ENCODE data around the gene GAL3ST3.

Gene GAL3ST3

DNA sequence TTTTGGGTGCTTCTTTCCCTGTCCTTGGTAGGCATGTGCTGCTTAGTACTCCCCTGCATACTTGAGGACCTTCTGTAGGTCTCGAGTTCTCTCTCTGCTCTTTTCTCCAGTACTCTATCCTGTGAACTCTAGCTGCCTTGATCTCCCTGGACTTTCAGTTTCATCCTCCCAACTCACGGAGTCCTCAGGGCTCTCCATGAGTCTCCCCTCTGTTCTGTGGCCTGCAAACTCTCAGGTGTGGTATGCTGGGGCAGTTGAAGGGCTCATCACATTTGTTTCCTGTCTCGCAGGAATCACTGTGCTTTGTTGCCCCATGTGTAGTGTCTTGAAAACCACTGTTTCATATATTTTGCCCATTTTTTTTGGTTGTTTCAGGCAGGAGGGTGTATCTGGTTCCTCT, 17.8 kb upstream of the GAL3ST3 start:
- Histone ChIP-seq H3K27ac (ENCODE audit: insufficient read depth in 1 of 2, low read depth in 1 of 2, low read length in 2 of 2, poor library complexity in 1 of 2, severe bottlenecking in 2 of 2) (peak overlapping the region in 1 of 2 experiments; percentile 23), H3K4me1 (ENCODE audit: control extremely low read depth in 1 of 4, control insufficient read depth in 4 of 4, insufficient read depth in 4 of 4, low read length in 3 of 4) (peaks cover 22 to 45% (median 33%) of the 10 kb centered on the region in 4 experiments), H3K4me3 (ENCODE audit: control insufficient read depth in 1 of 7, extremely low read depth in 1 of 7, insufficient read depth in 4 of 7, low read depth in 2 of 7, low read length in 6 of 7) (no peak overlapping the region), H3K27me3 (replicated peaks in 2 of 5; ENCODE audit: control insufficient read depth in 4 of 5, insufficient read depth in 5 of 5, low read length in 4 of 5) (no peaks in the 10 kb centered on the region), H3K9me3 (ENCODE audit: control extremely low read depth in 1 of 5, control insufficient read depth in 4 of 5, insufficient read depth in 2 of 5, low read depth in 1 of 5, low read length in 4 of 5) (no peaks in the 10 kb centered on the region), H3K36me3 (ENCODE audit: control insufficient read depth in 4 of 4, insufficient read depth in 4 of 4, low read length in 3 of 4) (peaks cover 14 to 71% (median 50%) of the 10 kb centered on the region in 4 experiments)
- DNase-seq, result no peak
- POLR2A ChIA-PET, result interaction anchor here (1.1 kb wide), 1 partner anchor 60 kb away, joined by 3 read pairs; no protein-coding TSS in a partner anchor
- WGBS (ENCODE audit: insufficient coverage), result 60% methylated on average over 2 of the region's 3 CpGs
- CTCF ChIA-PET, result interaction anchor here (1.0 to 9.5 kb wide), 10 partner anchors 10 to 72 kb away, joined by 3 to 99 read pairs (median 20); partner anchors contain the start of genes BANF1, EIF1AD, GAL3ST3 and SF3B2

DNA sequence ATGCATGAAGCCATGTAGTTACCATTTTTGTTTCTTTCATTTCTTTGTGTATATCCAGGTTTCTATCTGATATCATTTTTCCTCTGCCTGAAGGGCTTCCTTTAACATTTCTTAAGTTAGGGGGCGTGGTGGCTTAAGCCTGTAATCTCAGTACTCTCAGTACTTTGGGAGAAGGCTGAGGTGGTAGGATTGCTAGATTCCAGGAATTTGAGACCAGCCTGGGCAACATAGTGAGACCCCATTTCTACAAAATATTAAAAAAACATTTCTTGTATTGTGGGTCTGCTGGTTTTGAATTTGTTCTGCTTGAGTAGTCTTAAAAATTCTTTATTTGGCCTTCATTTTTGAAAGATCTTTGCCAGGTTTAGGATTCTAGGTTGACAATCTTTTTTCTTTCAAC, 15.6 kb upstream of the GAL3ST3 start:
- Histone ChIP-seq H3K9me3 (ENCODE audit: control extremely low read depth in 1 of 5, control insufficient read depth in 4 of 5, insufficient read depth in 2 of 5, low read depth in 1 of 5, low read length in 4 of 5) (no peaks in the 10 kb centered on the region), H3K4me3 (ENCODE audit: control insufficient read depth in 1 of 7, extremely low read depth in 1 of 7, insufficient read depth in 4 of 7, low read depth in 2 of 7, low read length in 6 of 7) (no peak overlapping the region), H3K4me1 (ENCODE audit: control extremely low read depth in 1 of 4, control insufficient read depth in 4 of 4, insufficient read depth in 4 of 4, low read length in 3 of 4) (peaks cover 17 to 36% (median 23%) of the 10 kb centered on the region in 4 experiments), H3K27ac (ENCODE audit: insufficient read depth in 1 of 2, low read depth in 1 of 2, low read length in 2 of 2, poor library complexity in 1 of 2, severe bottlenecking in 2 of 2) (no peak overlapping the region), H3K36me3 (ENCODE audit: control insufficient read depth in 4 of 4, insufficient read depth in 4 of 4, low read length in 3 of 4) (peaks cover 29 to 93% (median 69%) of the 10 kb centered on the region in 4 experiments), H3K27me3 (replicated peaks in 2 of 5; ENCODE audit: control insufficient read depth in 4 of 5, insufficient read depth in 5 of 5, low read length in 4 of 5) (no peaks in the 10 kb centered on the region)
- no peak for DNase-seq
- ChIA-PET POLR2A (no interaction called here), CTCF (interaction anchor here (1.4 to 9.5 kb wide), 5 partner anchors 12 to 46 kb away, joined by 3 to 99 read pairs (median 4); partner anchors contain the start of genes GAL3ST3 and SF3B2)
- no CpG with 5 or more reads among the region's 1 CpG for WGBS (ENCODE audit: insufficient coverage)

DNA sequence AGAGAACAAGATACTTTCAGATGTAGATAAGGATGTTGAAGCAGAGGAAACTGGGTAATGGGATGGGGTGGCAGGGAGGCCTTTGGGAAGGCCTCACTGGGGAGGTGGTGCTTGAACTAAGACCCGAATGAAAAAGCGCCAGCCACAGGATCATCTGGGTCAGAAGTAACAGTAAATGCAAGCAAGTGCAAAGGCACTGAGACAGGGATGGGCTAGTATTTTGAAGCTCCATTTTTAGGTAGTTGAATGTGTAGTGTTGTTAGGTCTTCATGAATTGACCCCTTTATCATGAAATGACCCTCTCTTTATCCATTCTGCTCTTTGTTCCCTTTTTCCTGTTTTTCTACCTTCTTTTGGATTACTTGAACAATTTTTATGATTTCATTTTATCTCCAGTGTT, 14.9 kb upstream of the GAL3ST3 start:
- peaks cover 30 to 96% (median 76%) of the 10 kb centered on the region in 4 experiments for H3K36me3 ChIP-seq (ENCODE audit: control insufficient read depth in 4 of 4, insufficient read depth in 4 of 4, low read length in 3 of 4)
- POLR2A ChIA-PET, result no interaction called here
- DNase-seq, result no peak
- CTCF ChIA-PET, result interaction anchor here (1.4 to 9.5 kb wide), 7 partner anchors 11 to 71 kb away, joined by 3 to 99 read pairs (median 4); partner anchors contain the start of genes GAL3ST3 and SF3B2
- H3K27me3 ChIP-seq (replicated peaks in 2 of 5; ENCODE audit: control insufficient read depth in 4 of 5, insufficient read depth in 5 of 5, low read length in 4 of 5), result no peaks in the 10 kb centered on the region
- no peaks in the 10 kb centered on the region for H3K9me3 ChIP-seq (ENCODE audit: control extremely low read depth in 1 of 5, control insufficient read depth in 4 of 5, insufficient read depth in 2 of 5, low read depth in 1 of 5, low read length in 4 of 5)
- peaks cover 10 to 29% (median 18%) of the 10 kb centered on the region in 4 experiments for H3K4me1 ChIP-seq (ENCODE audit: control extremely low read depth in 1 of 4, control insufficient read depth in 4 of 4, insufficient read depth in 4 of 4, low read length in 3 of 4)
- H3K27ac ChIP-seq (ENCODE audit: insufficient read depth in 1 of 2, low read depth in 1 of 2, low read length in 2 of 2, poor library complexity in 1 of 2, severe bottlenecking in 2 of 2), result no peak overlapping the region
- H3K4me3 ChIP-seq (ENCODE audit: control insufficient read depth in 1 of 7, extremely low read depth in 1 of 7, insufficient read depth in 4 of 7, low read depth in 2 of 7, low read length in 6 of 7), result no peak overlapping the region
- 100% methylated on average over 2 of the region's 2 CpGs for WGBS (ENCODE audit: insufficient coverage)

DNA sequence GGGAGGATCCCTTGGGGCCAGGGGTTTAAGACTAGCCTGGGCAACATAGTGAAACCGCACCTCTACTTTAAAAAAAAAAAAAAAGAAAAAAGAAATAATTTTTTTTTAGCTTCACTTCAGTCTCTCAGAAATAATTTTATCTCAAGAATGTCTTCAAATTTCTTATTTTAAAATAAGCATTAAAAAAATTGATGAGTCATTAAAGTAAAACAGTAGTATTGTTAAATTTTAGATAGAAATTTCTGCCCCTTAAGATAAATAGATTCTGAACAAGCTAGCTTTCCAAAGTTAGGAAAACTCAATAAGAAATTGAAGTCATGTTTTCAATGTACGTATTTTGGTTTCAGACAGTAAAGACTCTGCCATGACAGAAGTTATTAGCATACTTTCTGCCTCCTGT, 13.4 kb upstream of the GAL3ST3 start:
- ChIA-PET POLR2A (interaction anchor here (1.0 kb wide), 1 partner anchor 12 kb away, joined by 3 read pairs; no protein-coding TSS in a partner anchor), CTCF (interaction anchor here (1.4 to 9.5 kb wide), 4 partner anchors 10 to 54 kb away, joined by 3 to 99 read pairs (median 14); partner anchors contain the start of genes GAL3ST3 and SF3B2)
- H3K27me3 ChIP-seq (replicated peaks in 2 of 5; ENCODE audit: control insufficient read depth in 4 of 5, insufficient read depth in 5 of 5, low read length in 4 of 5), result no peaks in the 10 kb centered on the region
- WGBS (ENCODE audit: insufficient coverage), result 100% methylated on average over 1 of the region's 2 CpGs
- H3K9me3 ChIP-seq (ENCODE audit: control extremely low read depth in 1 of 5, control insufficient read depth in 4 of 5, insufficient read depth in 2 of 5, low read depth in 1 of 5, low read length in 4 of 5), result no peaks in the 10 kb centered on the region
- H3K4me3 ChIP-seq (ENCODE audit: control insufficient read depth in 1 of 7, extremely low read depth in 1 of 7, insufficient read depth in 4 of 7, low read depth in 2 of 7, low read length in 6 of 7), result no peak overlapping the region
- no peak for DNase-seq
- H3K36me3 ChIP-seq (ENCODE audit: control insufficient read depth in 4 of 4, insufficient read depth in 4 of 4, low read length in 3 of 4), result peaks cover 31 to 93% (median 79%) of the 10 kb centered on the region in 4 experiments
- peaks cover 4 to 15% (median 12%) of the 10 kb centered on the region in 4 experiments for H3K4me1 ChIP-seq (ENCODE audit: control extremely low read depth in 1 of 4, control insufficient read depth in 4 of 4, insufficient read depth in 4 of 4, low read length in 3 of 4)
- no peak overlapping the region for H3K27ac ChIP-seq (ENCODE audit: insufficient read depth in 1 of 2, low read depth in 1 of 2, low read length in 2 of 2, poor library complexity in 1 of 2, severe bottlenecking in 2 of 2)

DNA sequence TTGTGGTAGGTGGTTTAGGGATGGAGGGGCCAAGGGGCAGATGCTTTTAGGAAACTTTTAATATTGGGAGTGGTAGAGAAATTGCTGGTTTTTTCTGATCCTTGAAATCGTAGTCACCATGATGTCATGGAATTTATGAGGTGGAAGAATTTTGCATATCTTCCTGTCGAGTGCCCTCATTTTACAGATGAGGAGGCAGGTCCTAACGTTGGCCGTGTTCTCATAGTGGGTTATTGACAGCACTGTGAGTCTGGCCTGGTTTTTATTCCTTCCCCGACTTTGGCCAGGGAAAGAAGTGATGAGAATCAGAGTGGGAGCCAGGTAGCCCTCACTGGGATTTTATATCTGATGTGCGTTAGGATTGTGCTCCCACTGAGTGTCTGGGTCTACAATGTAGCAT, 12.3 kb upstream of the GAL3ST3 start:
- WGBS (ENCODE audit: insufficient coverage), result 94% methylated on average over 6 of the region's 6 CpGs
- Histone ChIP-seq H3K36me3 (ENCODE audit: control insufficient read depth in 4 of 4, insufficient read depth in 4 of 4, low read length in 3 of 4) (peaks cover 29 to 93% (median 80%) of the 10 kb centered on the region in 4 experiments), H3K9me3 (ENCODE audit: control extremely low read depth in 1 of 5, control insufficient read depth in 4 of 5, insufficient read depth in 2 of 5, low read depth in 1 of 5, low read length in 4 of 5) (no peaks in the 10 kb centered on the region), H3K4me3 (ENCODE audit: control insufficient read depth in 1 of 7, extremely low read depth in 1 of 7, insufficient read depth in 4 of 7, low read depth in 2 of 7, low read length in 6 of 7) (no peak overlapping the region), H3K4me1 (ENCODE audit: control extremely low read depth in 1 of 4, control insufficient read depth in 4 of 4, insufficient read depth in 4 of 4, low read length in 3 of 4) (peaks cover 0 to 4% (median 2%) of the 10 kb centered on the region in 4 experiments), H3K27ac (ENCODE audit: insufficient read depth in 1 of 2, low read depth in 1 of 2, low read length in 2 of 2, poor library complexity in 1 of 2, severe bottlenecking in 2 of 2) (no peak overlapping the region), H3K27me3 (replicated peaks in 2 of 5; ENCODE audit: control insufficient read depth in 4 of 5, insufficient read depth in 5 of 5, low read length in 4 of 5) (no peaks in the 10 kb centered on the region)
- ChIA-PET POLR2A (no interaction called here), CTCF (interaction anchor here (1.3 to 9.5 kb wide), 2 partner anchors 9 to 39 kb away, joined by 4 to 99 read pairs; partner anchors contain the start of genes GAL3ST3 and SF3B2)
- DNase-seq, result no peak

DNA sequence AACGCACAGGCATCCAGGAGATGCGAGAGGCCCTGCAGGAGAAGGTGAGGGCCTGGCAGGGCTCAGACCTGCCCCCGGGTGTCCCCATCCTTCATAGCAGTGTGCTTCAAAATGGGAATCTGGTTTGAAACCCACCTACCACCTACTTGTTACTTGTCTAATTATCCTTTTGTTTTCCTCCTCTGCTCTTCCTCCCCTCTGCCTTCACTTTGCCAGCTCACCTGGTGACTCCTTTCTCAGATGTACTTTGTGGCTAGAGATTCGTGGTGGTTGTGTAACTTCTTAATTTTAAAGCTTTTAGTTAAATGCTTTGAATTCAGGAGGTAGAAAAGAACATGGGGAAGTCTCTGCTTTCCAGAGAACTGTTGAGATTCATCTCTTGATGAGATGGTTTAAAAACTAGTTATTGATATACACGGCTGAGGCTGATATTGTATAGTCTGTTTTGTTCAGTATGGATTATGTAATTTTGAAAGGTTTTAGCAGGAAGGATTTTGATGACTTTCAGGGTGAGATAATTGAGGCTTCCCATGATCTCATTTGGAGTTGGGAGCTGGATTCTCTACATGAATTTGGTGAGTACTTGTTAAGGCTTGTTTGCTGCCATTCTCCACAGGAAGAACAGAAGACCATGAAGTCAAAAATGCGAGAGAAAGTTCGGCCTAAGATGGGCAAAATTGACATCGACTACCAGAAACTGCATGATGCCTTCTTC, 11.2 kb upstream of the GAL3ST3 start:
- Histone ChIP-seq H3K9me3 (ENCODE audit: control extremely low read depth in 1 of 5, control insufficient read depth in 4 of 5, insufficient read depth in 2 of 5, low read depth in 1 of 5, low read length in 4 of 5) (no peaks in the 10 kb centered on the region), H3K4me3 (ENCODE audit: control insufficient read depth in 1 of 7, extremely low read depth in 1 of 7, insufficient read depth in 4 of 7, low read depth in 2 of 7, low read length in 6 of 7) (no peak overlapping the region), H3K27ac (ENCODE audit: insufficient read depth in 1 of 2, low read depth in 1 of 2, low read length in 2 of 2, poor library complexity in 1 of 2, severe bottlenecking in 2 of 2) (no peak overlapping the region), H3K27me3 (replicated peaks in 2 of 5; ENCODE audit: control insufficient read depth in 4 of 5, insufficient read depth in 5 of 5, low read length in 4 of 5) (no peaks in the 10 kb centered on the region), H3K36me3 (ENCODE audit: control insufficient read depth in 4 of 4, insufficient read depth in 4 of 4, low read length in 3 of 4) (peaks cover 28 to 94% (median 83%) of the 10 kb centered on the region in 4 experiments), H3K4me1 (ENCODE audit: control extremely low read depth in 1 of 4, control insufficient read depth in 4 of 4, insufficient read depth in 4 of 4, low read length in 3 of 4) (no peaks in the 10 kb centered on the region)
- ChIA-PET CTCF (interaction anchor here (1.1 to 3.9 kb wide), 5 partner anchors 8 to 227 kb away, joined by 3 to 31 read pairs (median 5); no protein-coding TSS in a partner anchor), POLR2A (no interaction called here)
- WGBS (ENCODE audit: insufficient coverage), result 86% methylated on average over 8 of the region's 8 CpGs
- DNase-seq, result no peak

DNA sequence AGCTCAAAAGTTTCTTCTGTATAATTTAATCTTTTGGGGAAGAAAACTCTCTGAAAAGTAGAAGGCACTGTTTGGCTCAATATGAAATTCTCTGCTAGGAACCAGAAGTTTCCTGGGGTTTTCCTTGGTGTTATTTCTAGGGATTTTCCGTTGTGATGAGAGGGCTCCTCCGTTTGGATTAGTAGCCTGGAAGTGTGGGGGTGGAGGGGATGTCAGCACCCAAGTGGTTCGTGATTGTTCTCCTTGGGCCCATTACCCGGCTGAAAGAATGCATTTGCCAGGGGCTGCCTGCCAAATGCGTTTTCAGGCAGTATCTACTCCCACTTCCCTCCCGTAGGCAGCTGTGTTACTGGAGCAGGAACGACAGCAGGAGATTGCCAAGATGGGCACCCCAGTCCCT, 7.5 kb upstream of the GAL3ST3 start:
- POLR2A ChIA-PET, result no interaction called here
- WGBS (ENCODE audit: insufficient coverage), result 95% methylated on average over 4 of the region's 7 CpGs
- no peak overlapping the region for H3K27ac ChIP-seq (ENCODE audit: insufficient read depth in 1 of 2, low read depth in 1 of 2, low read length in 2 of 2, poor library complexity in 1 of 2, severe bottlenecking in 2 of 2)
- H3K4me1 ChIP-seq (ENCODE audit: control extremely low read depth in 1 of 4, control insufficient read depth in 4 of 4, insufficient read depth in 4 of 4, low read length in 3 of 4), result peaks cover 0 to 14% (median 12%) of the 10 kb centered on the region in 4 experiments
- DNase-seq, result no peak
- CTCF ChIA-PET, result interaction anchor here (1.1 to 8.1 kb wide), 4 partner anchors 9 to 76 kb away, joined by 4 to 99 read pairs (median 10); partner anchors contain the start of gene PACS1
- no peaks in the 10 kb centered on the region for H3K9me3 ChIP-seq (ENCODE audit: control extremely low read depth in 1 of 5, control insufficient read depth in 4 of 5, insufficient read depth in 2 of 5, low read depth in 1 of 5, low read length in 4 of 5)
- H3K36me3 ChIP-seq (ENCODE audit: control insufficient read depth in 4 of 4, insufficient read depth in 4 of 4, low read length in 3 of 4), result peaks cover 22 to 69% (median 63%) of the 10 kb centered on the region in 4 experiments
- H3K27me3 ChIP-seq (replicated peaks in 2 of 5; ENCODE audit: control insufficient read depth in 4 of 5, insufficient read depth in 5 of 5, low read length in 4 of 5), result no peaks in the 10 kb centered on the region
- H3K4me3 ChIP-seq (ENCODE audit: control insufficient read depth in 1 of 7, extremely low read depth in 1 of 7, insufficient read depth in 4 of 7, low read depth in 2 of 7, low read length in 6 of 7), result no peak overlapping the region
